PFSK-1 (cell line): ENCODE measurements around the gene CORO2A.

Experiments
- FOXP2 ChIP-seq: optimal IDR thresholded peaks from 2 replicates; pipeline ENCODE3; 2011; ENCODE audit warnings: borderline replicate concordance, control low read depth, inconsistent platforms; ENCODE audit not compliant: insufficient read depth; ENCODE audit errors: extremely low read length, extremely low read depth
- POLR2AphosphoS5 ChIP-seq: IDR thresholded peaks from 2 replicates; pipeline ENCODE4 v1.6.1; 2012; ENCODE audit warnings: low read depth, mild to moderate bottlenecking, control low read depth, low read length, moderate library complexity
- SIN3A ChIP-seq: IDR thresholded peaks from 2 replicates; pipeline ENCODE4 v1.6.1; 2012; ENCODE audit warnings: mild to moderate bottlenecking, low read length, moderate library complexity, borderline replicate concordance; ENCODE audit not compliant: insufficient read depth
- TAF1 ChIP-seq: IDR thresholded peaks from 2 replicates; pipeline ENCODE4 v1.6.1; 2012; ENCODE audit warnings: low read length, control low read depth, borderline replicate concordance; ENCODE audit not compliant: insufficient read depth
- TF ChIP-seq, protein P1 (sequence below), 2 experiments: IDR thresholded peaks; 2 replicates each; pipeline versions ENCODE4 v1.6.1 to v1.8.0; 2011 to 2012; ENCODE audit warnings: low read depth in 2 of 2, low read length in 2 of 2, control low read depth in 1 of 2, inconsistent platforms in 1 of 2, mild to moderate bottlenecking in 1 of 2, moderate library complexity in 1 of 2; ENCODE audit not compliant: insufficient read depth in 1 of 2

CORO2A gene

GRCh38 chr9:98219794-98220370 lies 27.4 kb upstream of the CORO2A start:
- no peak for TF ChIP-seq SIN3A
- no peak for TF ChIP-seq TAF1
- TF ChIP-seq FOXP2, result no peak
- TF ChIP-seq, protein P1, sequence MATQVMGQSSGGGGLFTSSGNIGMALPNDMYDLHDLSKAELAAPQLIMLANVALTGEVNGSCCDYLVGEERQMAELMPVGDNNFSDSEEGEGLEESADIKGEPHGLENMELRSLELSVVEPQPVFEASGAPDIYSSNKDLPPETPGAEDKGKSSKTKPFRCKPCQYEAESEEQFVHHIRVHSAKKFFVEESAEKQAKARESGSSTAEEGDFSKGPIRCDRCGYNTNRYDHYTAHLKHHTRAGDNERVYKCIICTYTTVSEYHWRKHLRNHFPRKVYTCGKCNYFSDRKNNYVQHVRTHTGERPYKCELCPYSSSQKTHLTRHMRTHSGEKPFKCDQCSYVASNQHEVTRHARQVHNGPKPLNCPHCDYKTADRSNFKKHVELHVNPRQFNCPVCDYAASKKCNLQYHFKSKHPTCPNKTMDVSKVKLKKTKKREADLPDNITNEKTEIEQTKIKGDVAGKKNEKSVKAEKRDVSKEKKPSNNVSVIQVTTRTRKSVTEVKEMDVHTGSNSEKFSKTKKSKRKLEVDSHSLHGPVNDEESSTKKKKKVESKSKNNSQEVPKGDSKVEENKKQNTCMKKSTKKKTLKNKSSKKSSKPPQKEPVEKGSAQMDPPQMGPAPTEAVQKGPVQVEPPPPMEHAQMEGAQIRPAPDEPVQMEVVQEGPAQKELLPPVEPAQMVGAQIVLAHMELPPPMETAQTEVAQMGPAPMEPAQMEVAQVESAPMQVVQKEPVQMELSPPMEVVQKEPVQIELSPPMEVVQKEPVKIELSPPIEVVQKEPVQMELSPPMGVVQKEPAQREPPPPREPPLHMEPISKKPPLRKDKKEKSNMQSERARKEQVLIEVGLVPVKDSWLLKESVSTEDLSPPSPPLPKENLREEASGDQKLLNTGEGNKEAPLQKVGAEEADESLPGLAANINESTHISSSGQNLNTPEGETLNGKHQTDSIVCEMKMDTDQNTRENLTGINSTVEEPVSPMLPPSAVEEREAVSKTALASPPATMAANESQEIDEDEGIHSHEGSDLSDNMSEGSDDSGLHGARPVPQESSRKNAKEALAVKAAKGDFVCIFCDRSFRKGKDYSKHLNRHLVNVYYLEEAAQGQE (IDR thresholded peaks at IDR 0.05; ENCODE audit: insufficient read depth in 1 of 2, low read depth in 2 of 2, low read length in 2 of 2), result no peak
- no peak for TF ChIP-seq POLR2AphosphoS5

DNA sequence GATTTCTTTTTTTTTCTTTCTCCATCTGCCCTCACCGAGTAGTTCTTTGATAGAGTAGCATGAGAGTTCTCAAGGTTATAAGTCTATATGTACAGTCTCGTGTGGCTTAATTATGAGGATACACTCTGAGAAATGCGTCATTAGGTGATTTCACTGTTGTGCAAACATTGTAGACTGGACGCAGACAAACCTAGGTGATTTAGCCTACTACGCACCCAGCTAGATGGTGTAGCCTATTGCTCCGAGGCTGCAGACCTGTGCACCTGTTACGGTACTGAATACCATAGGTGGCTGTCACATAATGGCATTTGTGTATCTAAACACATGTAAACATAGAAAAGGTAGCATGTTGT lies 26.9 kb upstream of the CORO2A start:
- TF ChIP-seq POLR2AphosphoS5 (no peak), TAF1 (no peak), FOXP2 (no peak), SIN3A (no peak)
- TF ChIP-seq, protein P1 (IDR thresholded peaks at IDR 0.05; ENCODE audit: insufficient read depth in 1 of 2, low read depth in 2 of 2, low read length in 2 of 2), result no peak

GRCh38 chr9:98218562-98219363 lies 26.3 kb upstream of the CORO2A start:
- TF ChIP-seq POLR2AphosphoS5 (no peak), TAF1 (no peak), SIN3A (no peak), FOXP2 (no peak)
- TF ChIP-seq, protein P1 (IDR thresholded peaks at IDR 0.05; ENCODE audit: insufficient read depth in 1 of 2, low read depth in 2 of 2, low read length in 2 of 2), result no peak

DNA sequence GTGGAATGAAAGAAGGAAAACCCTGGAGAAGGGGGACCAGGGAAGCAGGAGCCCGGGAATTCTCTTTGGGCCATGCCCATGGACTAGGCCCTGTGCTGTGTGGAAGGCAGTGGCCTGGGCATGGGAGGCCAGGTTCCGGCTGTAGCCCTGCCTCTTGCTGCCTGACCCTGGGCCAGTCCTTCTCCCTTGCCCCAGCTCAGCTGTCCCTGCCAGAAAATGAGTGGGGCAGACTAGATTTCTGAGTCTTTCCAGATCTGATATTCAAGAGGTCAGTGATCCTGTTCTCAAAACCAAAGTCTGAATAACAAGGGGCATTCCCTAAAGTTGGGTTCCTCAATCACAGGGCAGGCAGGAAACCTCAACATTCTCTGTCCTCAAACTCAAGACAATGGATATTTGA lies 24.8 kb upstream of the CORO2A start:
- TF ChIP-seq SIN3A, result no peak
- no peak for TF ChIP-seq FOXP2
- TF ChIP-seq TAF1, result no peak
- no peak for TF ChIP-seq POLR2AphosphoS5
- TF ChIP-seq, protein P1 (IDR thresholded peaks at IDR 0.05; ENCODE audit: insufficient read depth in 1 of 2, low read depth in 2 of 2, low read length in 2 of 2), result no peak
